ENCODE measurements around the gene SLC39A11. TPM values are rescaled to one million over a fixed set of nuclear protein-coding genes. Genes with fewer than 3 reads are reported as not detected.

Gene SLC39A11
- polyA plus RNA-seq, 3 donors = 16.6 to 27.9 (median 26.6) TPM

- H3K4me3 Mint-ChIP-seq = no peak overlapping the region
- no peak overlapping the region for H3K27ac ChIP-seq (ENCODE audit: low read depth in 1 of 2, low read length in 2 of 2)
Observed at GRCh38 chr17:72642720-72643119, 449.8 kb downstream of the SLC39A11 start.

GRCh38 chr17:72640415-72641165, 451.9 kb downstream of the SLC39A11 start:
- Histone ChIP-seq H3K27me3 (ENCODE audit: control insufficient read depth in 2 of 2, insufficient read depth in 2 of 2, low read length in 2 of 2) (no peaks in the 10 kb centered on the region), H3K4me2 (replicated peaks; ENCODE audit: extremely low read depth, low read length, poor library complexity, severe bottlenecking) (no peak overlapping the region), H3K4me3 (replicated peaks in 1 of 3; ENCODE audit: low read depth in 2 of 3, low read length in 3 of 3) (no peak overlapping the region), H3K9ac (ENCODE audit: insufficient read depth, low read length, poor library complexity, severe bottlenecking) (no peak overlapping the region), H3K79me2 (ENCODE audit: insufficient read depth, low read length) (no peaks in the 10 kb centered on the region), H3K27ac (ENCODE audit: low read depth in 1 of 2, low read length in 2 of 2) (no peak overlapping the region), H3K36me3 (replicated peaks in 1 of 2; ENCODE audit: control insufficient read depth in 1 of 2, insufficient read depth in 2 of 2, low read length in 2 of 2) (peaks cover 7 to 12% of the 10 kb centered on the region in 2 donors), H3K4me1 (ENCODE audit: control insufficient read depth in 1 of 2, insufficient read depth in 2 of 2, low read length in 2 of 2) (no peaks in the 10 kb centered on the region), H2AFZ (ENCODE audit: insufficient read depth, low read depth, low read length, poor library complexity, severe bottlenecking) (no peak overlapping the region), H4K20me1 (ENCODE audit: insufficient read depth, low read length) (no peaks in the 10 kb centered on the region), H3K9me3 (replicated peaks in 1 of 2; ENCODE audit: control insufficient read depth in 1 of 2, insufficient read depth in 1 of 2, low read length in 2 of 2) (no peaks in the 10 kb centered on the region)
- 38% methylated on average over 55 of the region's 61 CpGs for WGBS (ENCODE audit: insufficient coverage)
- DNase-seq = no peak
- TF ChIP-seq CTCF (IDR thresholded peaks at IDR 0.05) = no peak
- Mint-ChIP-seq H3K4me1 (peaks cover 2% of the 10 kb centered on the region), H3K36me3 (peaks cover 11 to 25% of the 10 kb centered on the region in 2 donors), H3K9me3 (peaks cover 1 to 24% (median 3%) of the 10 kb centered on the region in 7 donors), H3K4me3 (peak overlapping the region in 1 of 2 donors; percentile 76), H3K27ac (peak overlapping the region in 1 of 7 donors; percentile 47), H3K27me3 (ENCODE audit: low read depth in 3 of 3) (peaks cover 13 to 32% (median 22%) of the 10 kb centered on the region in 3 donors)
- intact Hi-C loops (cut with micrococcal nuclease) = no loop called here

More at GRCh38 chr17:72642720-72643119, 449.8 kb downstream of the SLC39A11 start:
- H4K20me1 ChIP-seq (ENCODE audit: insufficient read depth, low read length) = no peaks in the 10 kb centered on the region
- H3K9me3 ChIP-seq (replicated peaks in 1 of 2; ENCODE audit: control insufficient read depth in 1 of 2, insufficient read depth in 1 of 2, low read length in 2 of 2) = no peaks in the 10 kb centered on the region
- no peak for TF ChIP-seq CTCF (IDR thresholded peaks at IDR 0.05)
- H3K4me3 ChIP-seq (replicated peaks in 1 of 3; ENCODE audit: low read depth in 2 of 3, low read length in 3 of 3) = no peak overlapping the region
- H3K36me3 ChIP-seq (replicated peaks in 1 of 2; ENCODE audit: control insufficient read depth in 1 of 2, insufficient read depth in 2 of 2, low read length in 2 of 2) = peaks cover 16 to 33% of the 10 kb centered on the region in 2 donors
- WGBS (ENCODE audit: insufficient coverage) = 85% methylated on average over 4 of the region's 7 CpGs
- no peak overlapping the region for H3K27ac Mint-ChIP-seq
- peaks cover 2% of the 10 kb centered on the region for H3K4me1 Mint-ChIP-seq
- H3K27me3 Mint-ChIP-seq (ENCODE audit: low read depth in 3 of 3) = peaks cover 13 to 31% (median 22%) of the 10 kb centered on the region in 3 donors
- H3K4me1 ChIP-seq (ENCODE audit: control insufficient read depth in 1 of 2, insufficient read depth in 2 of 2, low read length in 2 of 2) = no peaks in the 10 kb centered on the region
- peaks cover 32 to 46% of the 10 kb centered on the region in 2 donors for H3K36me3 Mint-ChIP-seq
- no peak overlapping the region for H3K9ac ChIP-seq (ENCODE audit: insufficient read depth, low read length, poor library complexity, severe bottlenecking)
- H3K9me3 Mint-ChIP-seq = peaks cover 1 to 24% (median 3%) of the 10 kb centered on the region in 7 donors
- no peak for DNase-seq
- no peaks in the 10 kb centered on the region for H3K27me3 ChIP-seq (ENCODE audit: control insufficient read depth in 2 of 2, insufficient read depth in 2 of 2, low read length in 2 of 2)
- no peaks in the 10 kb centered on the region for H3K79me2 ChIP-seq (ENCODE audit: insufficient read depth, low read length)
- intact Hi-C loops (cut with micrococcal nuclease) = no loop called here
- H3K4me2 ChIP-seq (replicated peaks; ENCODE audit: extremely low read depth, low read length, poor library complexity, severe bottlenecking) = no peak overlapping the region
- no peak overlapping the region for H2AFZ ChIP-seq (ENCODE audit: insufficient read depth, low read depth, low read length, poor library complexity, severe bottlenecking)
